ENCODE data around the gene CNTLN.
"Not testable (repeated sequence)": the region's sequence is repeated elsewhere in the genome, so short reads cannot be mapped to it uniquely, and the experiment has no call there.

The CNTLN gene

DNA sequence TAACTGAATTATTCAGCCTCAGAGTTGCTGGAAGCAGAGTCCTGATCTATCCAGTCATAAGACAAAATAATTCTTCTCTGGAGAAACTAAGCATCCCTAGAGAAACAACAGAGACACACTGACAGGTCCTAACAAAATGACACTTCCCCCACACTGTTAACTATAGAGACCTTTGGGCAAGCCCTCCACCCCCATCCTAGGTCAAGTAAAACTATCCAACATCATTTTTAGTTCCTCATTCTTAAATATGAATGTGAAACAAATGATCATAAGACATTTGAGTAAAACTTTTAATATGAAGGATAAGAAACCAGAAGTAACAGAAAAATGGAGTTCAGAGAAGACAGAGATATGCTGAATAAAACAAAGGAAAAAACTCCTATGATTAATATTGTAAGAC is 30.9 kb downstream of the CNTLN start:
- in situ Hi-C loops (cut with HindIII; ENCODE audit: low pct_ligation_motif_present, low pct_unique_long_range_greater_than_20kb, low sequenced_read_pairs), result no loop called here

DNA sequence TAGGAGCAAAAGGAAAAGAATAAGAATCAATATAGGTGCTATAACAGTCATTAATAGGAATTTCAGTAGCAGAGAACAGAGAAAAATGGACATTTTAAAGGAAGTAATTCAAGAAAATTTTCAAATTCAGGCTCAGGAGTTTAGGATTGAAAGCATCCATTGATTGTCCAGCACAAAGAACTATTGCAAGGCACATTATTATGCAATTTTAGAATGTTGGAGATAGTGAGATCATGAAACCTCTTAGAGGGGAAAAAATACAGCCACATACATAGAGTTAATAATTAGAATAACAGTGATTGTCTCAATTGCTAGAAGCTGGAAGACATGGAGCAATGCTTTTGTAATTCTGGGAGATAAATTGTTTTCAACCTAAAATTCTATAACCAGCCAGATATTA is 31.5 kb downstream of the CNTLN start:
- no peak for DNase-seq
- in situ Hi-C loops (cut with HindIII; ENCODE audit: low pct_ligation_motif_present, low pct_unique_long_range_greater_than_20kb, low sequenced_read_pairs), result no loop called here

More for the DNA sequence above, 30.9 kb downstream of the CNTLN start:
- no peak for DNase-seq

DNA sequence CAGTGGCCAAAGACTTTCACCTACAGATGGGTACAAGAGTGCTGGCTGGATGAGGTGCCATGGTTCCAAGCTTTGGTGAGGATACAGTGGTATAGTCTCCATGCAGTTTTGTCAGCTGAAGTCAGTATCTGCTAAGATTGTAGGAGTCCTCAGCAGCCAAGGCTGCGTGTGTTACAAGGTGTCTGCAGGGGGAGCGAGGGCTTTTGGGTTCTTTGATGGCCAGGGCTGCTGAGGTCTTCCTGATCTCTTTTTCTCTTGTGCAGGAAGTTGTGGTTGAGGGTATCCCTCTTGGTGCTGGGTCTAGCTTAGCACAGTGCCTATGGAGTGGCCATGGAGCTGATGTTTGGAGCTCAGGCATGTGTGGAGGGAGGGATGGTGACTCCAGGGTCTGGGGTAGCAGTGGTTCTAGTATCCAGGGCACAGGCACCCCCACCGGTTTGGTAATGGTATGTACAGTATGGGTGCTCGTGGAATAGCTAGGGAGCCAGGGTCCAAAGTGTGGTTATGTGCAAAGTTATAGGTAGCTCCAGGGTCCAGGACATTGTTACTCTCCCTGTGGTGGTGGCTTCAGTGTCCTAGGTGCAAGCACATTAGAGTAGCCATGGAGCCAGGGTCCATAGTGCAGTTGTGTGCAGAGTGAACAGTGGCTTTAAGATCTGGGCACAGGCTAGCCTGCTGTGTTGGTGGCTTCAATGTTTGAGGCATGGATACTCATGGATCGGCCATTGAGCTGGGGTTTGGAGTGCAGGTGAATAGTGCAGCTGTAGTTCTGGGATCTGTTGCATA is 36.7 kb downstream of the CNTLN start:
- no peak for DNase-seq
- in situ Hi-C loops (cut with HindIII; ENCODE audit: low pct_ligation_motif_present, low pct_unique_long_range_greater_than_20kb, low sequenced_read_pairs), result no loop called here

DNA sequence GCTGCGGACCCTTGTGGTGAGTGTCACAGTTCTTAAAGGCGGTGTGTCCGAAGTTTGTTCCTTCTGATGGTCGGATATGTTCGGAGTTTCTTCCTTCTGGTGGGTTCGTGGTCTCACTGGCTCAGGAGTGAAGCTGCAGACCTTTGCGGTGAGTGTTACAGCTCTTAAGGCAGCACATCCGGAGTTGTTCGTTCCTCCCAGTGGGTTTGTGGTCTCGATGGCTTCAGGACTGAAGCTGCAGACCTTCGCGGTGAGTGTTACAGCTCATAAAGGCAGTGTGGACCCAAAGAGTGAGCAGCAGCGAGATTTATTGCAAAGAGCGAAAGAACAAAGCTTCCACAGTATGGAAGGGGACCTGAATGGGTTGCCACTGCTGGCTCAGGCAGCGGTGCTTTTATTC is 42.7 kb downstream of the CNTLN start:
- in situ Hi-C loops (cut with HindIII; ENCODE audit: low pct_ligation_motif_present, low pct_unique_long_range_greater_than_20kb, low sequenced_read_pairs); DNase-seq: not testable (repeated sequence)

DNA sequence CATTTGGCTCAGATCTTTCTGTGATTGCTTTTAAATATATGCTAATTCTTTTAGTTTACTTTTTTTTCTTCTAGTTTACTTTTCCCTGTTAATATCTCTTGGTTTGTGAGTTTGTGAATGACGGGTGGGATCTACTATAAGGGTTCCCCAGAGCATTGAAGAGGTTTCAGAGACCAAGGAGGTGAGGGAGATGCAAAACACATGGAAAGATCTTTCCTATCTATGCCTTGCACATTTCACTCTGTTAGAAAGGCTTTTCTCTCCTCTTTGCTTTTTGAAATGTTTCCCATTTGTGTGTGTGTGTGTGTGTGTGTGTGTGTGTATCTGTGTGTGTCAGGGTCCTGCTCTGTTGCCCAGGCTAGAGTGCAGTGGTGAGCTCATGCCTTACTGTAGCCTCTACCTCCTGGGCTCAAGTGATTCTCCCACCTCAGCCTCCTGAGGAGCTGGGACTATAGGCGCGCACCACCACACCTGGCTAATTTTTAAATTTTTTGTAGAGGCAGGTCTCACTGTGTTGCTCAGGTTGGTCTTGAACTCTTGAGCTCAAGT is 50.7 kb downstream of the CNTLN start:
- DNase-seq, result no peak
- in situ Hi-C loops (cut with HindIII; ENCODE audit: low pct_ligation_motif_present, low pct_unique_long_range_greater_than_20kb, low sequenced_read_pairs), result no loop called here

DNA sequence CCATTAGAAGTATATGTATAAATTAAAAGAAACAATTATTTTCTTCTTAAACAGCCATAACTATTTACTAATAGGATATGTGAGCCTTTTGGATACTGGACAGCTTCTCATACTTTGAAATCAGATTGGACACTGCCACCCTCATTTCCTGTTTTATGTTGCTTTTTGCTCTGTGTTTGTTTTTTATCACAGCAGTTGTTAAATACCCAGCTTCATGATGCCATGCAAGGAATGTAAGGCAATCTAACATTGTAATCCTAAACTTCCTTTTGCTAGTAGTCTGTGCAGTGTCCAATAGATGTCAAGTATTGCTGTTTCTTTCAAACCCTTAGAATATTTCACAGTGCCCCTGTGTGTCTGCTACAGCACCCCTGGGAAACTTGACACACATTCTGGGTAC is 56.2 kb downstream of the CNTLN start:
- in situ Hi-C loops (cut with HindIII; ENCODE audit: low pct_ligation_motif_present, low pct_unique_long_range_greater_than_20kb, low sequenced_read_pairs), result no loop called here
- DNase-seq, result no peak

DNA sequence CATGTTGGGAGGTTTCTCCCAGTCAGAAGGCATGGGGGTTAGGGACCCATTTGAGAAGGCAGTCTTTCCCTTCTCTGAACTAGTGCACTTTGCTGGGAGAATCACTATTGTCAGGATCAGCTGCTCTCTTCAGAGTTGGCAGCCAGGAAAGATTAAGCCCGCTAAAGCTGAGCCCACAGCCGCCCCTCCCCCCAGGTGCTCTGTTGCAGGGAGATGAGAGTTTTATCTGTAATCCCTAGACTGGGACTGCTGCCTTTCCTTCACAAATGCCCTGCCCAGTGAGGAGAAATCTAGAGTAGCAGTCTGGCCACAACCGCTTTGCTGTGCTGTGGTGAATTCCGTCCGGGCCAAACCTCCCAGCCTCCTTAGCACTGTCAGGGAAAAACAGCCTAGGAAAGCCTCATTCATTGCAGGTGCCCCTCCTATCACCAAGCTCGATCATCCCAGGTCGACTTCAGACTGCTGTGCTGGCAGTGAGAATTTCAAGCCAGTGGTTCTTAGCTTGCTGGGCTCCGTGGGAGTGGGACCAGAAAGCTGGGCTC is 69.8 kb downstream of the CNTLN start:
- no peak for DNase-seq
- in situ Hi-C loops (cut with HindIII; ENCODE audit: low pct_ligation_motif_present, low pct_unique_long_range_greater_than_20kb, low sequenced_read_pairs), result no loop called here

- no peak for DNase-seq
- in situ Hi-C loops (cut with HindIII; ENCODE audit: low pct_ligation_motif_present, low pct_unique_long_range_greater_than_20kb, low sequenced_read_pairs), result no loop called here
Observed at GRCh38 chr9:17216011-17216410, 81.2 kb downstream of the CNTLN start.

DNA sequence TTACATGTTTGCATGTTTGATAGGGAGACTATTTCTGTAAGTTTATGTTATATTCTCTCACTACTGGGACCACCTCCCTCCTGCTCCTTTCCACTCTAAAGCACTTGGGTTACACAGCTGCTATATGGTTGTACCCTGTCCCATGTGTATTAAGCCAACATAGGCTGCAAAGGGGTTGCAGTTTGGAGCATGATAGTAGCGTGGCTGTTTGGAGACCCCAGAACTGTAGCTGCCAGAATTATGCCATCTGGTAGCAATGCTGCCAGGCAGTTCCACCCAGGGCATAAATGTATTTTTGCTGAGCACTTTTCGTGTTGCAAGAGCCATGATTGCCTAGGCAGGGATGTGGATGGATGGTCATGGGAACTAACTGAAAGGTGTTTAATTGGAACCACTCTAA is 81.8 kb downstream of the CNTLN start:
- DNase-seq, result no peak
- in situ Hi-C loops (cut with HindIII; ENCODE audit: low pct_ligation_motif_present, low pct_unique_long_range_greater_than_20kb, low sequenced_read_pairs), result no loop called here

DNA sequence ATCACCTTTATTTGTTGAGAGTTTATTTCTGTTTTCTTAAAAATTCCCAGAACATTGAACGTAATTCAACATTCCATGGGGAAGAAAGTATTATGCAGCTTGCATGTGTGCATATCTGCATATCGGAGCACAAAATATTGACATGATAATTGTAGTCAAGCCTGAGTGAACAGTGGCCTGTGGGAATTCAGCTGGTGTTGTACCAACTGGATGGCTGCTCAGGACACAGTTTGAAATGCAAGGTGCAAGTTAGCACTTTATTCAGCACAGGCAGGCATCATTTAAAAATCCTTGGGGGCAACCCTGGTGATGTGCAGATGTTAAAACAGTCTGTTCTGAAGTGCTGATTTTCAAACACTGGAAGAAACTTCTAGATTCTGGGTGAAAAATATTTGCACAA is 82.4 kb downstream of the CNTLN start:
- no peak for DNase-seq
- in situ Hi-C loops (cut with HindIII; ENCODE audit: low pct_ligation_motif_present, low pct_unique_long_range_greater_than_20kb, low sequenced_read_pairs), result no loop called here

- in situ Hi-C loops (cut with HindIII; ENCODE audit: low pct_ligation_motif_present, low pct_unique_long_range_greater_than_20kb, low sequenced_read_pairs), result no loop called here
- DNase-seq, result peak; percentile 17
Observed at GRCh38 chr9:17219261-17219660, 84.4 kb downstream of the CNTLN start.

GRCh38 chr9:17222932-17223331 is 88.1 kb downstream of the CNTLN start:
- in situ Hi-C loops (cut with HindIII; ENCODE audit: low pct_ligation_motif_present, low pct_unique_long_range_greater_than_20kb, low sequenced_read_pairs), result no loop called here

DNA sequence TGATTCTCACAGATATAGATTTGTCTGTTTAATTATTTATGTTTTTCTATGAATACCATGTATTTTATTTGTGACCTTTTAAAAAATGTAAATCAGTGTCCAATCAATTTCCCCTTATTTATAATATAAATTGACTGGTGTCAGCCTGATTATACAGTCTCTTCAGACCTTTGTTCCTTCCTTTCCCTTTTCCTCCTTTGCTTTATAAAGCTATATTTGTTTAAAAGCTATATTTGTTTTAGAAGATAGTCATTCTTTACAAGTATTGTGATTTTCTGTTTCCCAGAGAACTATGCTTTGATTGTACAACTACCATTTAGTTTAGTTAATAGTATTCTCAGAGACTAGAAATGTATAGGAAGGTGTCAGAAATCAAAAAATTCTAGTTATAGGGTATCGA is 90.6 kb downstream of the CNTLN start:
- no peak for DNase-seq
- in situ Hi-C loops (cut with HindIII; ENCODE audit: low pct_ligation_motif_present, low pct_unique_long_range_greater_than_20kb, low sequenced_read_pairs), result no loop called here

More at GRCh38 chr9:17222932-17223331, 88.1 kb downstream of the CNTLN start:
- DNase-seq, result no peak

DNA sequence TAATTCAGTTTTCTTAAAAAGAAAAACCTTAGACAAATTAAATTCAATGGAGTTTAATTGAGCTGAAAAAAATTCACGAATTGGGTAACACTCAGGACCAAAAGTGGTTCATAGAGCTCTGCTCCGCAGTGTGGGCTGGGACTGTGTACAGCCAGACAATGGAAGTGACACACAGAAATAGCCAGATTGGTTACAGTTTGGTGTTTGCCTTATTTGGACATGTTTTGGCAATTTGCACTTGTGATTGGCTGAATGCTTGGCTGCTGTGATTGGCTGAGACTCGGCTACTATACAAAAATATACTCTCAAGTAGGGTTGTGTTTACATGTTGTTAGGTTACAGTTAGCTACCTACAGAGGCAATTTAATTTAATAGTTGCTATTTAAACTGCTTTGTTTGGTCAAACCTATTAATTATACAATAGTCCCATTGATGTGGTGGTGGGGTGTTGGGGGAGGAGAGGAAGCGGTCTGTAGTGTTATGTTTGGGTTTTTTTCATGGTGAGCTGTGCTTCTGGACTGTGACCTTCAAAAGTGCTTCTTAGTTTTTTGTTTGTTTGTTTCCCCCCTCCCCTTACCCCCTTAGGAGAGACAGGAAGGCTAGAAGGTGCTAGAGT is 95.2 kb downstream of the CNTLN start:
- DNase-seq, result no peak
- in situ Hi-C loops (cut with HindIII; ENCODE audit: low pct_ligation_motif_present, low pct_unique_long_range_greater_than_20kb, low sequenced_read_pairs), result no loop called here

- DNase-seq, result no peak
- in situ Hi-C loops (cut with HindIII; ENCODE audit: low pct_ligation_motif_present, low pct_unique_long_range_greater_than_20kb, low sequenced_read_pairs), result no loop called here
Observed at GRCh38 chr9:17230646-17231045, 95.8 kb downstream of the CNTLN start.

DNA sequence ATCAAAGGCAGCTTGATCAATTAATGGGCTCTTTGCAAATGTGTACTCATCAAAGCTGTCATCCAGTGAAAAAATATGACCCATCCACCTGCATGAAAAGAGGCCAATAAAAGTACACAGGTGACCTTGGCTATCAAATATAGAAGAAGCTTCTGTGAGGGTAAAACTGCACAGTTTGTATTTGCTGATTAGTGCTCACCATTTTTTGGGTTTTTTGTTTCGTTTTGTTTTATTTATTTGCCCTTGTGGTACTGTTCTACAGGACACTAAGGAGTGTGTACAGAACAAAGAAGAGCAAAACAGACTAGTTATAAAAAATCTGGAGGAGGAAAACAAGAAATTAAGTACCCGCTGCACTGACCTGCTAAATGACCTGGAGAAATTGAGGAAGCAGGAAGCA is 101.3 kb downstream of the CNTLN start:
- in situ Hi-C loops (cut with HindIII; ENCODE audit: low pct_ligation_motif_present, low pct_unique_long_range_greater_than_20kb, low sequenced_read_pairs), result no loop called here

DNA sequence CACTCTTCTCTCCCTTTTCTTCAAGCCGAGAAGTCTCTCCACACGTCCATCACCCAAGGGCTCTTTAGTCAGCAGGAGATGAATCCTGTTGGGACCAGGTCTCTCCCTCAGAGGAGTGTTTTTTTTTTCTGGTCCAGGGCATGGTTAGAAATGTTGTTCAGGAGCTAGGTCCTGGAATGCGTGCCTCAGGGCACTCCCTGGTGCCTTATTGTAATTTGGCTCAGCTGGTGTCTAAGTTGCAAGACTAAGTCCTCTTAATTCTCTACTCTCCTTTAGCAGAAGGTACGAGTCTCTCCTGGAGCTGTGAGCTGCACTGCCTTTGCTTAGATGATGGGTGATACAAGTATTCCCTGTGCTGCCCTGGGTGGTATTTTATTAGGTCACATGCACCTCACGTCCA is 111.9 kb downstream of the CNTLN start:
- in situ Hi-C loops (cut with HindIII; ENCODE audit: low pct_ligation_motif_present, low pct_unique_long_range_greater_than_20kb, low sequenced_read_pairs), result no loop called here
- no peak for DNase-seq

More for the DNA sequence above, 101.3 kb downstream of the CNTLN start:
- DNase-seq, result no peak

DNA sequence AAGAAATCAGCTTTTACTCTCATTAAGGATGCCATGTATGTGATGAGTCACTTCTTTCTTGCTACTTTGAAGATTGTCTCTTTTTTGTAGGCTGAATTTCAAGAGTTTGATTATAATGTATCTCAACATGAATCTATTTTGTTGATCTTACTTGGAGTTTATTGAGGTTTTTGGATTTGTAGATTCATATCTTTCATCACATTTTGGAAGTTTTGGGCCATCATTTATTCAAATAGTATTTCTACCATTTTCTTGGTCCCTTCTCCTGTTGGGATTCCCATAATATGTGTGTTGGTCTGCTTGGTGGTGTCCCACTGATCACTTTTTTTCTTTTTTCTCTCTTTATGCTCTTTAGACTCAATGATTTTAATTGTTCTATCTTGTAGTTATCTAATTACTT is 116.3 kb downstream of the CNTLN start:
- no peak for DNase-seq
- in situ Hi-C loops (cut with HindIII; ENCODE audit: low pct_ligation_motif_present, low pct_unique_long_range_greater_than_20kb, low sequenced_read_pairs), result no loop called here

GRCh38 chr9:17268531-17269188 is 133.8 kb downstream of the CNTLN start:
- DNase-seq; in situ Hi-C loops (cut with HindIII; ENCODE audit: low pct_ligation_motif_present, low pct_unique_long_range_greater_than_20kb, low sequenced_read_pairs): not testable (repeated sequence)

All from ACHN (cell line).